B cell (primary cell): Measurements from ENCODE around the gene RHOT1. TPM values are rescaled to one million over a fixed set of nuclear protein-coding genes. Genes with fewer than 3 reads are reported as not detected.
"Not testable (repeated sequence)": the region's sequence is repeated elsewhere in the genome, so short reads cannot be mapped to it uniquely, and the experiment has no call there.

ENCODE experiments used
- ATAC-seq: fragments of 200-7000 bp; cut with Tn5 transposase; one replicate; pipeline ENCODE4 v1.10.0; 2021; ENCODE audit warnings: low read depth, mild to moderate bottlenecking, moderate number of reproducible peaks, moderate library complexity
- CTCF ChIA-PET: fragments of 350-600 bp; sonication (Branson Sonifier 250); formaldehyde crosslinking; loops from one replicate; lab custom pipeline; 2021; ENCODE audit warnings: antibody characterized with exemption, inconsistent platforms; lab: Charles Lee
- POLR2A ChIA-PET: fragments of 350-600 bp; sonication (Branson Sonifier 250); formaldehyde crosslinking; loops from one replicate; lab custom pipeline; 2021; ENCODE audit warnings: antibody characterized with exemption; lab: Charles Lee
- DNase-seq: peaks from one replicate; pipeline ENCODE4 v3.0.0; 2013
- H2AFZ ChIP-seq: 2 replicates; pipeline ENCODE4 v1.6.1; 2012; ENCODE audit warnings: mild to moderate bottlenecking, low read depth, low read length; ENCODE audit not compliant: insufficient read depth, poor library complexity, severe bottlenecking
- H3K27ac ChIP-seq, 2 donors: 1 replicate in 1 of 2; 2 replicates in 1 of 2; pipeline ENCODE4 v1.5.1; 2012 to 2013; ENCODE audit warnings: low read length in 2 of 2, mild to moderate bottlenecking in 2 of 2, moderate library complexity in 1 of 2
- H3K27me3 ChIP-seq, 4 experiments: fragments of 200-600 bp in 1 of 4; sonication (generic) in 1 of 4; replicated peaks in 1 of 4; 1 replicate in 2 of 4; 2 replicates in 2 of 4; pipeline versions ENCODE4 v1.6.1 to v1.7.0; 2013 to 2016; ENCODE audit warnings: low read length in 3 of 4, mild to moderate bottlenecking in 2 of 4, mixed read lengths in 1 of 4, moderate library complexity in 1 of 4; ENCODE audit not compliant: insufficient read depth in 4 of 4, control insufficient read depth in 3 of 4; ENCODE audit errors: control extremely low read depth in 1 of 4
- H3K36me3 ChIP-seq, 2 experiments: replicated peaks in 1 of 2; 1 replicate in 1 of 2; 2 replicates in 1 of 2; pipeline versions ENCODE4 v1.6.1 to v1.7.1; 2013; ENCODE audit warnings: low read length in 1 of 2; ENCODE audit not compliant: insufficient read depth in 2 of 2, control insufficient read depth in 1 of 2; ENCODE audit errors: control extremely low read depth in 1 of 2, extremely low read depth in 1 of 2
- H3K4me1 ChIP-seq, 2 donors: fragments of 200-600 bp in 1 of 2; sonication (generic) in 1 of 2; 1 replicate in 1 of 2; 2 replicates in 1 of 2; pipeline versions ENCODE4 v1.5.1 to v1.6.1; 2013 to 2017; ENCODE audit warnings: low read length in 2 of 2; ENCODE audit not compliant: control insufficient read depth in 2 of 2, insufficient read depth in 2 of 2
- H3K4me2 ChIP-seq: replicated peaks from 2 replicates; pipeline ENCODE3; 2012; ENCODE audit warnings: mild to moderate bottlenecking, low read depth, low read length; ENCODE audit not compliant: poor library complexity, severe bottlenecking
- H3K4me3 ChIP-seq, 5 experiments: fragments of 200-600 bp in 1 of 5; sonication (generic) in 1 of 5; 1 replicate in 3 of 5; 2 replicates in 2 of 5; pipeline versions ENCODE4 v1.5.1 to v1.7.0; 2011 to 2016; ENCODE audit warnings: low read length in 4 of 5, mild to moderate bottlenecking in 4 of 5, low read depth in 2 of 5, control low read depth in 1 of 5, moderate library complexity in 1 of 5; ENCODE audit not compliant: insufficient read depth in 1 of 5; ENCODE audit errors: control extremely low read depth in 1 of 5, extremely low read depth in 1 of 5
- H3K79me2 ChIP-seq: fragments of 200-600 bp; sonication (generic); one replicate; pipeline ENCODE4 v1.6.0; 2016; ENCODE audit warnings: low read length; ENCODE audit not compliant: control insufficient read depth, insufficient read depth
- H3K9ac ChIP-seq: fragments of 200-600 bp; sonication (generic); 2 replicates; pipeline ENCODE4 v1.6.1; 2017; ENCODE audit warnings: mild to moderate bottlenecking, low read length, moderate library complexity
- H3K9me3 ChIP-seq, 3 donors: one replicate each; pipeline versions ENCODE4 v1.6.1 to v1.7.1; 2013; ENCODE audit warnings: low read length in 2 of 3; ENCODE audit not compliant: control insufficient read depth in 2 of 3, insufficient read depth in 1 of 3; ENCODE audit errors: control extremely low read depth in 1 of 3
- H4K20me1 ChIP-seq: 2 replicates; pipeline ENCODE4 v1.6.0; 2012; ENCODE audit warnings: mild to moderate bottlenecking, low read length; ENCODE audit not compliant: insufficient read depth, control insufficient read depth, poor library complexity, severe bottlenecking
- H3K27ac Mint-ChIP-seq: one replicate; pipeline ENCODE4 v1.8.0; 2021; ENCODE audit warnings: mixed read lengths
- H3K27me3 Mint-ChIP-seq: one replicate; pipeline ENCODE4 v1.8.0; 2021; ENCODE audit warnings: mixed read lengths
- H3K4me1 Mint-ChIP-seq: one replicate; pipeline ENCODE4 v1.8.0; 2021; ENCODE audit warnings: mixed read lengths
- H3K4me3 Mint-ChIP-seq: one replicate; pipeline ENCODE4 v1.8.0; 2021; ENCODE audit warnings: mixed read lengths
- H3K9me3 Mint-ChIP-seq: one replicate; pipeline ENCODE4 v1.8.0; 2022; ENCODE audit warnings: mixed read lengths; ENCODE audit not compliant: insufficient read depth
- CTCF ChIP-seq: fragments of 200-600 bp; IDR thresholded peaks from one replicate; pipeline ENCODE4 v1.8.0; 2022; ENCODE audit warnings: antibody characterized with exemption, mild to moderate bottlenecking
- EZH2 ChIP-seq: IDR thresholded peaks from 2 replicates; pipeline ENCODE4 v1.6.1; 2012; ENCODE audit warnings: borderline replicate concordance, low read depth, mild to moderate bottlenecking, moderate library complexity, low read length; ENCODE audit not compliant: insufficient read depth, poor library complexity, severe bottlenecking
- WGBS: methylation state at CpG from one replicate; pipeline ENCODE4 v1.1.5; 2013; ENCODE audit warnings: missing lambda C conversion rate; ENCODE audit not compliant: insufficient coverage; 5-methylcytosine and 5-hydroxymethylcytosine counted together
- intact Hi-C: fragments of 100-400 bp; cut with micrococcal nuclease; formaldehyde crosslinking; loops from one replicate; pipeline ENCODE4 v1.10.0; 2022
- polyA plus RNA-seq: library from polyadenylated mRNA; depleted of rRNA; stranded (reverse); fragments of >200 nt; gene quantifications from 2 replicates; pipeline ENCODE4 v1.2.3, GENCODE V29; 2012
- total RNA-seq, 2 donors: library from RNA; stranded (reverse); fragments of 120-200 nt in 1 of 2; gene quantifications; 1 replicate in 1 of 2; 2 replicates in 1 of 2; pipeline versions ENCODE4 v1.2.3 to v1.2.4, GENCODE V29; 2013 to 2022

RHOT1 gene
- total and polyA plus RNA-seq, 2 donors (not counting 1 experiment from before 2014, with no cell fraction given), result 24.6 to 24.7 TPM

GRCh38 chr17:32107194-32107593, 35.1 kb upstream of the RHOT1 start:
- ATAC-seq, result not testable (repeated sequence)
- CTCF ChIA-PET, result interaction anchor here (1.7 kb wide), 1 partner anchor 32 kb away, joined by 4 read pairs; no protein-coding TSS in a partner anchor

GRCh38 chr17:32110596-32110995, 31.7 kb upstream of the RHOT1 start:
- no peaks in the 10 kb centered on the region for H3K36me3 ChIP-seq
- intact Hi-C loops, result no loop called here
- H3K27me3 ChIP-seq, result no peaks in the 10 kb centered on the region
- DNase-seq (no peak), ATAC-seq (no peak)
- no peaks in the 10 kb centered on the region for H3K9me3 Mint-ChIP-seq
- no peak for TF ChIP-seq CTCF
- no peak for TF ChIP-seq EZH2
- H3K9ac ChIP-seq, result no peak overlapping the region
- H3K4me3 ChIP-seq, result no peak overlapping the region
- no peak overlapping the region for H3K27ac ChIP-seq
- no peaks in the 10 kb centered on the region for H3K27me3 Mint-ChIP-seq
- H3K4me3 Mint-ChIP-seq, result no peak overlapping the region
- ChIA-PET CTCF (no interaction called here), POLR2A (no interaction called here)
- no peak overlapping the region for H3K27ac Mint-ChIP-seq
- H3K4me1 ChIP-seq, result peaks cover 0 to 3% of the 10 kb centered on the region in 2 donors
- no peaks in the 10 kb centered on the region for H3K9me3 ChIP-seq
- no peak overlapping the region for H2AFZ ChIP-seq
- no peak overlapping the region for H3K4me2 ChIP-seq
- WGBS, result 93% methylated on average over 19 of the region's 21 CpGs
- H3K4me1 Mint-ChIP-seq, result peaks cover 4% of the 10 kb centered on the region
- no peaks in the 10 kb centered on the region for H4K20me1 ChIP-seq
- no peaks in the 10 kb centered on the region for H3K79me2 ChIP-seq

More at GRCh38 chr17:32107194-32107593, 35.1 kb upstream of the RHOT1 start:
- H3K9ac ChIP-seq, POLR2A ChIA-PET, H3K4me3 ChIP-seq, H4K20me1 ChIP-seq, H3K27me3 ChIP-seq, H3K27ac ChIP-seq, H3K9me3 ChIP-seq, H3K9me3 Mint-ChIP-seq, DNase-seq, H3K27ac Mint-ChIP-seq, H3K27me3 Mint-ChIP-seq, intact Hi-C loops, H3K36me3 ChIP-seq, H3K4me1 ChIP-seq, H3K4me1 Mint-ChIP-seq, H3K79me2 ChIP-seq, H3K4me2 ChIP-seq: not testable (repeated sequence)
- peak overlapping the region; percentile 46 for H3K4me3 Mint-ChIP-seq
- peak overlapping the region; percentile 6 for H2AFZ ChIP-seq
- no CpG with 5 or more reads among the region's 1 CpG for WGBS
